KG1 (cell line): ENCODE results near the gene TRAF3.
"Not testable (repeated sequence)": the region's sequence is repeated elsewhere in the genome, so short reads cannot be mapped to it uniquely, and the experiment has no call there.

Experiments used
- DNase-seq: peaks from one replicate; lab custom pipeline; 2025; lab: John Stamatoyannopoulos, UW

The TRAF3 gene

GRCh38 chr14:102807013-102807406 is 29.8 kb downstream of the TRAF3 start:
- DNase-seq, result no peak

GRCh38 chr14:102809870-102810269 is 32.6 kb downstream of the TRAF3 start:
- DNase-seq, result no peak

- no peak for DNase-seq
Observed at GRCh38 chr14:102810523-102810922, 33.3 kb downstream of the TRAF3 start.

- DNase-seq, result no peak
Observed at GRCh38 chr14:102811254-102811963, 34.2 kb downstream of the TRAF3 start.

GRCh38 chr14:102811971-102812370 is 34.7 kb downstream of the TRAF3 start:
- DNase-seq, result no peak

GRCh38 chr14:102813691-102814090 is 36.4 kb downstream of the TRAF3 start:
- DNase-seq, result no peak

GRCh38 chr14:102817318-102817717 is 40.1 kb downstream of the TRAF3 start:
- DNase-seq, result no peak

GRCh38 chr14:102817942-102818940 is 41.0 kb downstream of the TRAF3 start:
- no peak for DNase-seq

GRCh38 chr14:102819176-102819628 is 42.0 kb downstream of the TRAF3 start:
- no peak for DNase-seq

GRCh38 chr14:102819747-102820330 is 42.6 kb downstream of the TRAF3 start:
- no peak for DNase-seq

- DNase-seq, result no peak
Observed at GRCh38 chr14:102821252-102821651, 44.0 kb downstream of the TRAF3 start.

GRCh38 chr14:102822311-102822863 is 45.1 kb downstream of the TRAF3 start:
- DNase-seq, result no peak

- DNase-seq, result not testable (repeated sequence)
Observed at GRCh38 chr14:102822887-102823286, 45.6 kb downstream of the TRAF3 start.

- DNase-seq, result no peak
Observed at GRCh38 chr14:102823546-102823945, 46.3 kb downstream of the TRAF3 start.

GRCh38 chr14:102824832-102825231 is 47.6 kb downstream of the TRAF3 start:
- DNase-seq, result no peak

- DNase-seq, result no peak
Observed at GRCh38 chr14:102825307-102826095, 48.3 kb downstream of the TRAF3 start.

GRCh38 chr14:102826161-102826560 is 48.9 kb downstream of the TRAF3 start:
- no peak for DNase-seq

GRCh38 chr14:102826751-102827675 is 49.8 kb downstream of the TRAF3 start:
- DNase-seq, result no peak

GRCh38 chr14:102827716-102828115 is 50.5 kb downstream of the TRAF3 start:
- no peak for DNase-seq

- no peak for DNase-seq
Observed at GRCh38 chr14:102828151-102828550, 50.9 kb downstream of the TRAF3 start.
